Parathyroid adenoma (tissue), 2 donors: ENCODE results near the gene UQCRQ.

ENCODE experiments used
- H2AFZ ChIP-seq: fragments of 300-600 bp; sonication (generic); one replicate; pipeline ENCODE4 v1.7.0; 2017; ENCODE audit warnings: antibody characterized with exemption, mild to moderate bottlenecking
- H3K27ac ChIP-seq: fragments of 300-600 bp; sonication (generic); one replicate; pipeline ENCODE4 v1.7.0; 2017
- H3K27me3 ChIP-seq: fragments of 300-600 bp; sonication (generic); one replicate; pipeline ENCODE4 v1.7.0; 2017; ENCODE audit warnings: low read length; ENCODE audit not compliant: control insufficient read depth, insufficient read depth
- H3K36me3 ChIP-seq: fragments of 300-600 bp; sonication (generic); one replicate; pipeline ENCODE4 v1.7.0; 2017; ENCODE audit warnings: low read length; ENCODE audit not compliant: control insufficient read depth, insufficient read depth
- H3K4me1 ChIP-seq: fragments of 300-600 bp; sonication (generic); one replicate; pipeline ENCODE4 v1.7.0; 2017; ENCODE audit warnings: control low read depth
- H3K4me2 ChIP-seq: fragments of 300-600 bp; sonication (generic); one replicate; pipeline ENCODE4 v1.7.0; 2017; ENCODE audit warnings: low read length
- H3K4me3 ChIP-seq: fragments of 300-600 bp; sonication (generic); one replicate; pipeline ENCODE4 v1.7.0; 2017; ENCODE audit warnings: low read depth, low read length
- H3K79me2 ChIP-seq: fragments of 300-600 bp; sonication (generic); one replicate; pipeline ENCODE4 v1.7.0; 2017; ENCODE audit warnings: control low read depth
- H3K9ac ChIP-seq: fragments of 300-600 bp; sonication (generic); one replicate; pipeline ENCODE4 v1.7.0; 2017; ENCODE audit warnings: mild to moderate bottlenecking
- H3K9me3 ChIP-seq: fragments of 300-600 bp; sonication (generic); one replicate; pipeline ENCODE4 v1.7.0; 2017; ENCODE audit warnings: low read length; ENCODE audit not compliant: control insufficient read depth
- TF ChIP-seq, protein P1 (sequence below): fragments of 300-600 bp; sonication (generic); IDR thresholded peaks from one replicate; pipeline ENCODE4 v1.7.0; 2017; ENCODE audit warnings: antibody characterized with exemption, mild to moderate bottlenecking
- donor health status: primary hyperparathyroidism.

Gene UQCRQ

DNA sequence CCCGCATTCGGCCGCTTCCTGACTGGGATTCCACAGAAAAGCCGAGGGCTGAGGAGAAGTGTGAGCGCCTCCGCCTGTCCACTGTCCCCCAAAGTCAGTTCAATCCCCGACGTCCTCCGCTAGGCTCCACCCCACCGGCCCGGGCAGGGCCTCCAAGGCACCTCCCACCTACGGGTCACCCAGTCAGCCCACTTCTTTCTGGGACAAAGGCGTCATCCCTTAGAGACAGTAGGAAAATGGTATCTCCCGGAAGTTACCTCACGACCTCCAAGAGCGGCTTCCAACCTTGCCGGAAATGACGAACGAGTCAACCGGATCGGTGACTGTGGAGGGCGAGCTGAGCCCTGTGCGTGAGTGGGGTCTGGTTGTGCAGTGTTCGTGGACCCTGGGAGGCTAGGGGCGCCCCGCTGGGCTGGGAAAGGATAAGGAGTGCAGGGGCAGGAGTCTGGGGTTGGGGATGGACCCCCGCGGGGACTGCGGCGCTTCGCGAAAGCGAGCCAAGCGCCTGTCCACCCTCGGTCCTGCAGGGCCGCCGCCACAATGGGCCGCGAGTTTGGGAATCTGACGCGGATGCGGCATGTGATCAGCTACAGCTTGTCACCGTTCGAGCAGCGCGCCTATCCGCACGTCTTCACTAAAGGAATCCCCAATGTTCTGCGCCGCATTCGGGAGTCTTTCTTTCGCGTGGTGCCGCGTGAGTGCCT, at the start of gene UQCRQ, which contains the start of gene GDF9:
Gene UQCRQ, plus strand, starts transcription at position 301 of the 704 bp plus-strand sequence. Its CDS starts 240 bp downstream, at position 541.
Gene GDF9, minus strand, starts transcription at position 128 of the 704 bp plus-strand sequence. CDS start 1,936 bp downstream, outside the sequence.
- Histone ChIP-seq H3K27me3 (no peaks in the 10 kb centered on the region), H3K4me3 (peak within 1 kb of the TSS; percentile 98), H3K79me2 (no peaks in the 10 kb centered on the region), H3K4me1 (peaks cover 7% of the 10 kb centered on the region), H2AFZ (peak within 1 kb of the TSS; percentile 100), H3K4me2 (peak within 1 kb of the TSS; percentile 83), H3K27ac (peak within 1 kb of the TSS; percentile 90), H3K9me3 (no peaks in the 10 kb centered on the region), H3K9ac (peak within 1 kb of the TSS; percentile 56), H3K36me3 (no peaks in the 10 kb centered on the region)
- TF ChIP-seq, protein P1, sequence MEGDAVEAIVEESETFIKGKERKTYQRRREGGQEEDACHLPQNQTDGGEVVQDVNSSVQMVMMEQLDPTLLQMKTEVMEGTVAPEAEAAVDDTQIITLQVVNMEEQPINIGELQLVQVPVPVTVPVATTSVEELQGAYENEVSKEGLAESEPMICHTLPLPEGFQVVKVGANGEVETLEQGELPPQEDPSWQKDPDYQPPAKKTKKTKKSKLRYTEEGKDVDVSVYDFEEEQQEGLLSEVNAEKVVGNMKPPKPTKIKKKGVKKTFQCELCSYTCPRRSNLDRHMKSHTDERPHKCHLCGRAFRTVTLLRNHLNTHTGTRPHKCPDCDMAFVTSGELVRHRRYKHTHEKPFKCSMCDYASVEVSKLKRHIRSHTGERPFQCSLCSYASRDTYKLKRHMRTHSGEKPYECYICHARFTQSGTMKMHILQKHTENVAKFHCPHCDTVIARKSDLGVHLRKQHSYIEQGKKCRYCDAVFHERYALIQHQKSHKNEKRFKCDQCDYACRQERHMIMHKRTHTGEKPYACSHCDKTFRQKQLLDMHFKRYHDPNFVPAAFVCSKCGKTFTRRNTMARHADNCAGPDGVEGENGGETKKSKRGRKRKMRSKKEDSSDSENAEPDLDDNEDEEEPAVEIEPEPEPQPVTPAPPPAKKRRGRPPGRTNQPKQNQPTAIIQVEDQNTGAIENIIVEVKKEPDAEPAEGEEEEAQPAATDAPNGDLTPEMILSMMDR, result peak; percentile 37

DNA sequence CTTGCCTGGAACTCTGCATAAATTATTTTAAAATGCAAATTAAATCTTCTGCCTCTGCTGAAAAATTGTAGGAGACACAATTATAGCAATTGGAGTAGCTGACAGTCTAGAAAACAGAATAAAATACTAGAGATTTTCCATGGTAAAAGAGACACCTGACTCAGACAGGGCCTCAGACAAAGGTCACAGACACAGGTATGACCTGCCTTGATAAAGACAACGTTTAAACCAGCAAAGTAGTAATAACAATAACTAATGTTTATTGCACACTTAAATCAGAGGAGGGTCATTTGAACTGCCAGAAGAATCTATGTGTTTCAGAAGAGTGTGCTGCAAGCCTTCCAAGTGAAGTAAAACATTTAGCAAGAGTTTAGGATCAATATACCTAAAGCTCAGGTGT, 49.4 kb upstream of the UQCRQ start:
- H3K27ac ChIP-seq, result no peak overlapping the region
- TF ChIP-seq, protein P1, result no peak
- no peaks in the 10 kb centered on the region for H3K4me1 ChIP-seq
- no peak overlapping the region for H3K4me2 ChIP-seq
- H2AFZ ChIP-seq, result peak overlapping the region; percentile 0
- no peaks in the 10 kb centered on the region for H3K27me3 ChIP-seq
- no peaks in the 10 kb centered on the region for H3K36me3 ChIP-seq
- H3K9me3 ChIP-seq, result no peaks in the 10 kb centered on the region
- no peak overlapping the region for H3K4me3 ChIP-seq
- H3K79me2 ChIP-seq, result no peaks in the 10 kb centered on the region
- no peak overlapping the region for H3K9ac ChIP-seq

DNA sequence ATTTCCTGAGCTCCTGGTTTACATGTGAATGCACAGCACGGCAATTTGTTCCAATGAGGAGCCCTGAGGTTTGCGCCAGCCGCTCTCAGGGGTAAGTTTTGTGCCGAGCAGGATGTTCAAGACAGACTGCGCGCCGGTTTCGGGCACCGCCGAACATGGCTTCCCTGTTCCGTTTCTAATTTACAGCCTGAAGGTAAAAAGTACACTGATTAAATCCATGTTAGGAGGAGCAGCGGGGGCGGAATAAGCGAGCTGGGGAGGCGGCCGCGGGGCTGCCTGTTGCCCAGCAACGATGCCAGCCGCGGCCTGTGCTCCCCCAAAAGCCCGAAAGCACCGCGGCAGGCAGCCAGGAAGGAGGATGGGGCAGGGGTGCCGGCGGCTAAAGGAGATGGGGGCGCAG, 47.0 kb upstream of the UQCRQ start:
- Histone ChIP-seq H3K4me3 (no peak overlapping the region), H3K27me3 (no peaks in the 10 kb centered on the region), H3K79me2 (no peaks in the 10 kb centered on the region), H3K27ac (no peak overlapping the region), H2AFZ (no peak overlapping the region), H3K9ac (no peak overlapping the region), H3K9me3 (no peaks in the 10 kb centered on the region), H3K4me1 (no peaks in the 10 kb centered on the region), H3K4me2 (no peak overlapping the region), H3K36me3 (no peaks in the 10 kb centered on the region)
- TF ChIP-seq, protein P1, result no peak

DNA sequence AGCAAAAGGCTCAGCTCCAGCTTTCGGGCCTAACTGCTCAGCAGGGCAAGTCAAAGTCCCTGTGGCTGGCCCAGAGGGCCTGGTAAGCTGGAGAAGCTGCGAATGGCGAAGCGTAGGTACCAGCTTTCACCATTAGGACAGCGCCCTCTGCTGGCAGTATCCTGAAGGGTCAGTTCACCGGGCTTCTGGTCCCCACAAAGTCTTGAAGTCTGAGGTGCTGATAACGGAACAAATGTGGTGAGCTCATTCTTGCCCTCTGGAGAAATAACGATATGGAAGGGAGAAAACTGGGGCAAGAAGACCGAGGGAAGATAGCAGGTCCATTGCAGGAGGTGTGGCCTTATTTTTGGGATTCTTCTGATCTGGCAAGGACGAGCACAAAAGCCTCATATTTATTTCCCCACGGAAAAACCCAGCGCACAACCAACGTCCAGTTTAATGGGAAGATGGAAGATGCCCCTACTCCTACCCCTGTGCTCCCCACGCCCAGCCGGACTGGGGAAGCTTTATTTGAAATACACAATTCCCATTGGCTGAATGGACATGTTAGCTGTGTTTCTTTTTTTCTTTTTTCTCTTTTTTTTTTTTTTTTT, 46.2 kb upstream of the UQCRQ start:
- TF ChIP-seq, protein P1, result peak; percentile 90
- Histone ChIP-seq H3K9me3 (no peaks in the 10 kb centered on the region), H3K79me2 (no peaks in the 10 kb centered on the region), H3K4me1 (no peaks in the 10 kb centered on the region), H3K27me3 (no peaks in the 10 kb centered on the region), H3K36me3 (no peaks in the 10 kb centered on the region), H3K9ac (no peak overlapping the region), H3K4me2 (no peak overlapping the region), H2AFZ (peak overlapping the region; percentile 43), H3K27ac (no peak overlapping the region), H3K4me3 (no peak overlapping the region)
